HG03342 (cell line): ENCODE results near the gene ELOVL5.
"Not testable (repeated sequence)": the region's sequence is repeated elsewhere in the genome, so short reads cannot be mapped to it uniquely, and the experiment has no call there.

ENCODE experiments used
- ATAC-seq: cut with Tn5 transposase; IDR thresholded peaks from one replicate; pipeline ENCODE4 v1.9.1; 2021; ENCODE audit warnings: mild to moderate bottlenecking, moderate library complexity; ENCODE audit not compliant: unreplicated experiment

The ELOVL5 gene

GRCh38 chr6:53359095-53359842 lies 10.5 kb upstream of the ELOVL5 start:
- ATAC-seq = peak; percentile 92

- peak; percentile 4 for ATAC-seq
These were observed 9.8 kb upstream of the ELOVL5 start for GRCh38 chr6:53358440-53359094.

- ATAC-seq = no peak
These were observed 9.0 kb upstream of the ELOVL5 start for GRCh38 chr6:53357576-53358360.

GRCh38 chr6:53353624-53354023 lies 4.9 kb upstream of the ELOVL5 start:
- ATAC-seq = no peak

GRCh38 chr6:53352360-53352759 lies 3.6 kb upstream of the ELOVL5 start:
- no peak for ATAC-seq

- no peak for ATAC-seq
These were observed 501 bp upstream of the ELOVL5 start for GRCh38 chr6:53349209-53349693.

GRCh38 chr6:53347921-53348370 lies 804 bp downstream of the ELOVL5 start:
- peak; percentile 21 for ATAC-seq

- ATAC-seq = peak; percentile 26
These were observed 1.4 kb downstream of the ELOVL5 start for GRCh38 chr6:53347250-53347920.

- ATAC-seq = not testable (repeated sequence)
These were observed 2.7 kb downstream of the ELOVL5 start for GRCh38 chr6:53346049-53346448.

- no peak for ATAC-seq
These were observed 3.8 kb downstream of the ELOVL5 start for GRCh38 chr6:53344969-53345368.

- no peak for ATAC-seq
These were observed 5.7 kb downstream of the ELOVL5 start for GRCh38 chr6:53343092-53343491.

- ATAC-seq = no peak
These were observed 6.5 kb downstream of the ELOVL5 start for GRCh38 chr6:53342217-53342616.

- no peak for ATAC-seq
These were observed 8.2 kb downstream of the ELOVL5 start for GRCh38 chr6:53340536-53340935.

- no peak for ATAC-seq
These were observed 9.3 kb downstream of the ELOVL5 start for GRCh38 chr6:53339424-53339823.

- ATAC-seq = no peak
These were observed 10.4 kb downstream of the ELOVL5 start for GRCh38 chr6:53338304-53338703.

GRCh38 chr6:53336070-53336469 lies 12.7 kb downstream of the ELOVL5 start:
- ATAC-seq = no peak

- peak; percentile 86 for ATAC-seq
These were observed 13.3 kb downstream of the ELOVL5 start for GRCh38 chr6:53335224-53335994.

GRCh38 chr6:53333439-53334408 lies 15.0 kb downstream of the ELOVL5 start:
- no peak for ATAC-seq

- ATAC-seq = no peak
These were observed 17.1 kb downstream of the ELOVL5 start for GRCh38 chr6:53331678-53332077.
